HG02981 (cell line): ENCODE results near the gene NCOA4.
A peak's percentile ranks its signal among the peaks of the same experiment; 100 is the strongest.
"Not testable (repeated sequence)": the region's sequence is repeated elsewhere in the genome, so short reads cannot be mapped to it uniquely, and the experiment has no call there.

Experiments
- ATAC-seq: cut with Tn5 transposase; IDR thresholded peaks from one replicate; pipeline ENCODE4 v1.9.1; 2021; ENCODE audit warnings: mild to moderate bottlenecking, moderate library complexity; ENCODE audit not compliant: unreplicated experiment

Gene NCOA4

GRCh38 chr10:46052791-46053375, 22.5 kb upstream of the NCOA4 start:
- ATAC-seq: no peak

DNA sequence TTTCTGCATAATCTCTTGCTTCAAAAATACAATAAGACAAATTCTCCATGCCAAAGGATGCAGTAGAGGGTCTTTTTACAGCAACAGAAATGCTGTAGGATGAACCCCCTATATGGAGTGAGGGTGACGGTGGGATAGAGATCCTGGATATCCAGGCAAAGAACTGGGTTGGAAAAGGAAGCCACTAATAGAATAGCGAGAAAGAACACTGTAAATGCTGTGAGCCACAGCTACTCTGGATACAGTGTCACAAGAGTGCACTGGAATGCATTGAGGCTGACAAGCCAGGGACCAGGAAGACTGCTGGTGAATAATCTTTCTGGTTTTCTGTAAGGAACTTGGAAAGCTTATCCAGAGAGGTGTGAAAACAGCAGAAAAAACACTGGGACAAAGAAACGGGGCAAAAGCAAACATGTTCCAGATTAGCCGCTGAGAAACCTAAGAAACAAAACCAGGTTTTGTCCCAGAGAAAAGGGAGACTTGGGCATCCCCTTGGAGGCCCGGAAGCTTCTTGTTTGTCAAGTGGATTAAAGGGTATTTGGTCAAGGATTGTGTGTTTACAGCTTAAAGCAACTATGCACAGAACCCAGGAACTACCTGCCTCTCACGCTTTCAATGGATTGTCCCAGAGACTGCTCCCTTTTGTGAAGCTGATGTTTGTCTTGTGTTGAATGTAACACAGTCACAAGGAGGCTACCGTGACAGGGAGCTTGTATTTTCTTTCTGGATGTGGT, 21.8 kb upstream of the NCOA4 start:
- no peak for ATAC-seq

DNA sequence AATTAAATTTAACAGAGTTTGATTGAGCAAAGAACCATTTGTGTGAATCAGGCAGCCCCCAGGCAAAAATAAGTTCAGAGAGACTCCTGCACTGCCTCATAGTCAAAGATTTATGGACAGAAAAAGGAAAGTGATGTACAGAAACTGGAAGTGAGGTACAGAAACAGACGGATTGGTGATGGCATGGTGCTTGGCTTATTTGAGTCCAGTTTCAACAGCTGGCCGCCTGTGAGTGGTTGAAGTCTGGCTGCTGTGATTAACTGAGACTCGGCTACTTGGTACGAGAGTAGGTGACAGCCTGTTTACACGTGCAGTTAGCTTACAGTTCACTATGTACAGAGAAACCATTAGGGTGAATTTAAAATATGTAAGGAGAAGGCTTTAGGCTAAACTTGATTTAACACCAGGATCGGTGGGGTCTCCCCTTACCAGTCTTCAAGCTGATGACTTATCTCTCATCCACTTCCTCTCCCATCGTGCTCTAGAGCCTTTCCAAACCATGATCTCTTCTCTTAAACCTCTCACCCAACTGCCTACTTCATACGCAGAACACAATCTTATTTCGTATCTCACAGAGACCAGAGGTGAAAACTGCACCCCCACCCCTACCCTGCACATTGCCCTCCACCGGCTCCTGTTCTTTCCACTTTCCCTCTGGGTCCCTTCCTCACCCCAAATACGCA, 20.7 kb upstream of the NCOA4 start:
- no peak for ATAC-seq

DNA sequence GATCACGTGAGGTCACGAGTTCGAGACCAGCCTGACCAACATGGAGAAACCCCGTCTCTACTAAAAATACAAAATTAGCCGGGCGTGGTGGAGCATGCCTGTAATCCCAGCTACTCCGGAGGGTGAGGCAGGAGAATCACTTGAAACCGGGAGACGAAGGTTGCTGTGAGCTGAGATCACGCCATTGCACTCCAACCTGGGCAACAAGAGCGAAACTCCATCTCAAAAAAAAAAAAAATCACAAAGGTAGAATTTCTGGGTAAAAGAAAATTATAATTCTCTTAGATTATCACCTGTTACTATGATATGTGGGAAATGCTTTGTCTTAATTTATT, 19.0 kb upstream of the NCOA4 start:
- not testable (repeated sequence) for ATAC-seq

DNA sequence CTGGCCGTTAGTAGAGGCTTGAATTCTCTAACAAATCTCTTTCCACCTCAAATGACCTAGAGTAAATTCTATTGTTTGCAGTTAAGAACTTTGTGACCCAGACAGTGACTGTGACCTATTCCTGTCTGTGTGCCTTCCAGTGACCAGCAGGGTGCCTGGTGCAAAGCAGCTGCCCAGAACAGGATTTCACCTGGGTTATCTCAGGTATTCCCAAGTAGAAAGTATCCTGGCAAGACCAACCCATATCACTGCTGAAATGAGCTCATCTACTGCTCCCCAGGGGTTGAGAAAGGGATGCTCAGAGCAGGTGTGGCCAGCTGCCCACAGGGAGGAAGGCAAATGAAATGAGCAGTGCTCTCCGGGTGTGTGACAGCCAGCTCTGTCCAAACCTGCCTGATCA, 17.7 kb upstream of the NCOA4 start:
- no peak for ATAC-seq

DNA sequence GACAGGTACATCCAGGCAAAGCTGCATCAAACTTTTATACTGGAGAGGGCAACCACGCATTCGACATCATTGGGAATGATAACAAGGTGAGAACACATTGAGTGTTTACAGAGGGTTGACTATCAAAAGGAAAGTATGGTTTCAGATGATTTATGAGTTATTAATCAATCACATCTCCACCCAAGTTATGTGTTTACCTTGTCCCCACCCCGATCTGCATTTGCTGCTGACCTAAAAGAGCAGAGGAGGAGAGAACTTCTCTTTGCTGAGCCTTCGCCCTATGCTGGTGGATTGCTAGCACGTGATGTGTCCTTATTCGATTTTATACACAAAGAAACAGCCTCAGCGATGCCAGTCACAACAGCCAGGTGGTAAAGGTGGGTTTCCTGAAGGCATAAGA, 15.8 kb upstream of the NCOA4 start, which contains the start of gene MSMB:
MSMB (minus strand) TSS at position 9 of the 400 bp plus-strand sequence. CDS start 32 bp downstream, outside the sequence.
- ATAC-seq: no peak

DNA sequence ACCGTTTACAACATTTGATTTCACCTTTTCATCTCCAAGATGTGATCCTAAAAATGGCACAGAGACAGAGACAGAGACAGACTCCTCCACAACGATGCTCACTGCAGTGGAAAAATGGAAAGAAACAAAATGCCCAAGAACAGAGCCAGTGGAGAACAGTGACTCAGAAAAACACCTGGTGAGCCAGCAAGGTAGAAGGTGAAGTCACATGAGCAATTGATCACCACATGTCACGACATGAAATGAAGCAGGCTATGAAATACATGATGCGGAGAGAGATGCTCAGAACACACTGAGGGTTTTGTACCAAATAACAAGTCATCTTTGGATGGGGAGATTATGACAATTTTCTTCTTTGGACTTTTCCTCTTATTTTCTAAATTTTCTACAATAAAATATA, 12.1 kb upstream of the NCOA4 start:
- ATAC-seq: no peak

DNA sequence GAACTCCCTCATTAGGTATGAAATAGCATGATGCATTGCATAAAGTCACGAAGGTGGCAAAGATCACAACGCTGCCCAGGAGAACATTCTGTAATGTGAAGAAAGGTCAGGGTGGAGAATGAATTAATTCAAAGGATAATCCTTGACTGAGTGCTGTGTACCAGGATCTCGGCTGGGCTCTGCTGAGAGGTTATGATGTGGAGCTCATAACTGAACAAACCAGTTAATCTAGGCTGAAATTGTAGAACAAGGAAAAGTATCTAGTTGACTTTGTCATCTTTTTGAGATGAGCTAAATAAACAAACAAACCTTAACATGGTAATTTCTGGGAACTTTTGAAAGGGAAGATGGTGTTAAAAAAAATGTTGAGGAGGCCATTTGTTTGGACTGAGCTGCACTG, 9.6 kb upstream of the NCOA4 start:
- ATAC-seq: no peak

GRCh38 chr10:46037107-46037825, 6.8 kb upstream of the NCOA4 start:
- no peak for ATAC-seq

DNA sequence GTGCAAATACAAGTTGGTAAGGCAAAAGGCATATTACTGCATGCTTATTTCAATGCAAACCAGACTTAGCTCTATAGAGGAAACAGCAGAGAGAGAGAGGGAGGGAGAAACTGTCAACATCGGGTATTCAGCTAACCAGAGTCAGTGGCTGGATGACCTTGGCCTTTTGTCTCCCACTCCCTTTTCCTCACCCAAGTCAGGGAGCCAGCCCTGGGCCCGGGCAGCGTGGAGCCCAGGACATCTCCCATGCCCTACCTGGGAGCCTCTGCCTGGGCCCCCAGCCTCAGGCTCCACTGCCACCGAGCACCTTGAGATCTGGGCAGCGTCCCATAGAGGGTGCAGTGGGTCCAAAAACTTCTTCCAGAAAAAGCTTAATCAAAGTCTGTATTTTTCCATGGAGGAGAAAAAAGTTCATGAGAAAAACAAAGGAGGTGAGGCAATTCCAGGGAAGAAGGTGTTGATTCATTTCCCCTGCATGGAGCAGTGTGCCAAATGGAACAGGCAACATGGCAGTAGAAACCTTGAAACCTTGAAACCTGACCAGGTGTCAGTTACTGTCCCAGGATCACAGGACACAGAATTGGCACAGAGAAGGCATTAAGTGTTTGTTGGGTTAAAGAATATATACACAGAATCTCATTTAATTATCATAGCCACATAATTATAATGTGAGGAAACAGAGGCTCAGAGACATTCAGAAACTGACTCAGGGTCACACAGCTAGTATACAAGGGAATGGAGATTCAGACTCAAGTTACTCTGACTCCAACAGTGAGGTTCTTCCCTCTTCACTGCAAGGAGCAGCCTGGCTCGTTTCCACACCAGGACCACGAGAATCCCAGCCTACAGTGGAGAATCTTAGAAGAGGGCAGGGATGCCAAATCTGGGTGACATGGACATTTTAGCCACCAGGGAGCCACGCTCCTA, 5.8 kb upstream of the NCOA4 start:
- no peak for ATAC-seq

DNA sequence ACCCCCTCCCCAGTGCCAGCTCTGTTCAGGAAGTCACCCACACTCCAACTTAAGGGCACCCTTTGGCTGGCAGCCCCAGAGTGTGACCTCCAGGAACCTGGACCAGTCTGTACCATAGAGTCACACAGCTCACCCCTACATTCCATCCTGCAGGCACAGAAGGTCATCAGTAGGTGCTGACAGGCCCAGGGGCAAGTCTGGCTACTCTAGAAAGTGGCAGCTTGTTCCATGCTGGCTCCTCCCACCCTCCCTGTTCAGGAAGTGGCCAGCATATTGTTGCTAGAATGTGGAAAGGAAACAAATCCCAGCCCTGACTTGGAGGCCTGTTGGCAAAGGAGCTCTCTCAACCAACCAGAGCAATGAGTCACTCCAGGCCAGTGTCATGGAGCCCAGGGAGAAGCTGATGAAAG, 3.2 kb upstream of the NCOA4 start:
- no peak for ATAC-seq

- no peak for ATAC-seq
Observed at GRCh38 chr10:46031648-46032532, 1.5 kb upstream of the NCOA4 start.

DNA sequence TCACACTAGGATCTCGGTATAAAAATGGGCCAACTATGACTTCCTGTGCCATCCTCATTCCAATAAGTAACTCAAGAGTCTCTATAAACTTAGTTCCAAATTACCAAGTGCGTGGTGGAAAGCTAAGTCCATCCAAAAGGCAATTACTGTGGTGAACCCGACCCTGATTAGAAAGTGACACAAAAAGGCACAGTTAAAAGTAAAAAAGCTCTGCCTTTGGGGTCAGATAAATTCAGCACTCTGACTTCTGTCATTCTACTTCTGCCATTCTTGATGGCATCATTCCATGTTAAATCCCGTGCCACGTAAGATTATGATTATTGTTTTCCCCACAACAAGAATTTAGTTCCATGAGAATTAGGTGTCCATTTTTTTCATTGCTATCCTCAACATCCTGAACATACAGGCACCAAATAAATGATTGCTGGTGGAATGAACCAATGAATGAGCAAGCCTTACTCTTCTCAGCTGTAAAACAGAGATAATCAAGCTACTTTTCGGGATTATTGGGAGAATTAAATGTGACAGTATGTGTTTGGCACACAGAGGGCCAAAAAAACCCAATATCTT, 877 bp downstream of the NCOA4 start:
- ATAC-seq: no peak

- peak; percentile 41 for ATAC-seq
Observed at GRCh38 chr10:46028584-46029460, 1.6 kb downstream of the NCOA4 start.

DNA sequence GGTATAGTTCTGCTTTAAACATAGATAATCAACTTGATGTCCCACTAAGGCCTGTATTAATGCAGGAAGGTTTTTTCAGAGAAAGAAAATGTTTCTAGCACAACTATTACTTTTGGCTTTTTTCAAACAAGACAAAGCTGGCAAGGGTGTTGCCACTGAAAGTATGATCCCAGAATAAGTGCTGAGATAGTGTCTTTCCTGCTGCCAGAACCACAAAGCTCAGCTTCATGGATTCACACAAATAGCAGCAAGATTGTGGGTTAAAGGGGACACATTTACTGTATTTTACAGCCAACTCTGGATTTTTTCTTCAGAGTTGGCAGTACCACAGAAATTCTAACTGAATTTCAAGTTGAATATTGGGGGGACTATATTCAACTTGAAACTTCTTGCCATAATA, 4.3 kb downstream of the NCOA4 start:
- ATAC-seq: no peak

DNA sequence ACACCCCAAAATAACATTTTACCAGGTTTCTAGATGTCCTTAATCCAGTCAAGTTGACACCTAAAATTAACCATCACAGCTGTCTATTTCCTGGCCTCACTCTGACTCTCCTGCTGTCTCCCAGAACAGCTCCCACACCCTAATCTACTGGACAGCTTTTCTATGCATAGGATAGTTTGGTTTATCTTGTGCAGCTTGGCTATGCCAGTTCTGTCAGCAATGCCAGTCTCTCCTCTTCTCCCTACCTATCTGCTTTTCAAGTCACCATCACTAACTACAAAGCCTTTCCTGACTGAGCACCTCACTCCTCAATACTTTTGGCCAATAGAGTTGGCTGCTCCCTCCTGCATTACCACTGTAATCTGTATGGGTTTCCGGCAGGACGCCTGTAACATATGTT, 5.0 kb downstream of the NCOA4 start:
- no peak for ATAC-seq

GRCh38 chr10:46024948-46025347, 5.5 kb downstream of the NCOA4 start:
- ATAC-seq: no peak

DNA sequence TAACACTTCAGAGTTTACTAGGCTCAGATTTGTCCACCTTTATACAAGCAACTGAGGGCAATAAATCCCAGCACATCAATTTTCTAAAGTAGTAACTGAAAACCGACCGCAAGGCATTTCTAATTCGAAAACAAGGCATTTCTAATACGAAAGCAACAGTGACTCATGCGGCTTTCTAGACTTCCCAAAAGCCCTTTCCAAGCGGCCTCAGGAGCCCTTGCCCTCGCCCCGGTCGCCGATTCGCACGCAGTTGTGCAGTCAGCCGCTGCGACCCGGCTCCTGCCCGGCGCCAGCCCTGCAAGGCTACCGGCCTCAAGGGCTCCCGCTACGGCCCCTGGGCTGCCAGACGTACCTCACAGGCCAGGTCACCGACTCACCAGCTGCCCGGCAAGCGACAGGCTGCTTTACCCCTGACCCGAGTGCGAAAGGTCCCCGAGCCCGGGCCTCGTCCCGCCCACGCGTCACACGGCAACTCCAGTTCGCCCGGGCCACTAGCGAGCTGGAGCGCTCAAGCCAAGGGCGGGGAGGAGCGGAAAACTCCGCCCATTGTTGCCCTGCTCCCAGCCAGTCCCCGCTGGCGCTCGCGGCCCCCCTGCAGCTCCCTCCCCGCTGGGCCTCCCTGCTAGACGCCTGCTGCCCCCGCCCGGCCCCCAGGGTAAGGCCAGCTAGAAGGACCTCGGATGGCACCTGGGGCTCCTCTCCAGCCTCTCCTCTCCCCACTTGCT, 7.3 kb downstream of the NCOA4 start:
- ATAC-seq: peak; percentile 95
